HEK293 (cell line): ENCODE results near the gene WDR17.

Experiments
- IKZF3 ChIP-seq: fragments of 450-650 bp; IDR thresholded peaks from 2 replicates; pipeline ENCODE4 v1.5.0; 2018; ENCODE audit warnings: missing biosample characterization, mild to moderate bottlenecking, missing genetic modification characterization, moderate library complexity
- SP2 ChIP-seq: fragments of 450-650 bp; formaldehyde crosslinking; IDR thresholded peaks from 2 replicates; pipeline ENCODE4 v1.5.1; 2016; ENCODE audit warnings: missing biosample characterization, missing genetic modification characterization
- SP3 ChIP-seq: fragments of 450-650 bp; formaldehyde crosslinking; IDR thresholded peaks from 2 replicates; pipeline ENCODE4 v1.5.1; 2016; ENCODE audit warnings: missing biosample characterization, missing genetic modification characterization
- YY2 ChIP-seq: fragments of 450-650 bp; formaldehyde crosslinking; IDR thresholded peaks from 2 replicates; pipeline ENCODE4 v1.5.1; 2016; ENCODE audit warnings: missing biosample characterization, missing genetic modification characterization
- ZBTB17 ChIP-seq: fragments of 450-650 bp; formaldehyde crosslinking; IDR thresholded peaks from 2 replicates; pipeline ENCODE4 v1.5.1; 2016; ENCODE audit warnings: missing biosample characterization, missing genetic modification characterization
- ZEB2 ChIP-seq: fragments of 450-650 bp; formaldehyde crosslinking; IDR thresholded peaks from 2 replicates; pipeline ENCODE4 v1.5.1; 2016; ENCODE audit warnings: missing biosample characterization, missing genetic modification characterization
- ZFHX2 ChIP-seq: fragments of 450-650 bp; formaldehyde crosslinking; conservative IDR thresholded peaks from 2 replicates; pipeline ENCODE4 v1.5.1; 2016; ENCODE audit warnings: missing biosample characterization, missing genetic modification characterization
- ZFP41 ChIP-seq: fragments of 450-650 bp; formaldehyde crosslinking; IDR thresholded peaks from 2 replicates; pipeline ENCODE4 v1.5.1; 2016; ENCODE audit warnings: missing biosample characterization, missing genetic modification characterization, borderline replicate concordance
- ZNF132 ChIP-seq: fragments of 450-650 bp; formaldehyde crosslinking; IDR thresholded peaks from 2 replicates; pipeline ENCODE4 v1.5.1; 2017; ENCODE audit warnings: missing biosample characterization, missing genetic modification characterization, borderline replicate concordance
- ZNF155 ChIP-seq: fragments of 450-650 bp; formaldehyde crosslinking; IDR thresholded peaks from 2 replicates; pipeline ENCODE4 v1.5.1; 2016; ENCODE audit warnings: missing biosample characterization, missing genetic modification characterization
- ZNF169 ChIP-seq: fragments of 450-650 bp; formaldehyde crosslinking; IDR thresholded peaks from 2 replicates; pipeline ENCODE4 v1.5.1; 2016; ENCODE audit warnings: missing biosample characterization, missing genetic modification characterization
- ZNF174 ChIP-seq: fragments of 450-650 bp; formaldehyde crosslinking; IDR thresholded peaks from 2 replicates; pipeline ENCODE4 v1.5.0; 2017; ENCODE audit warnings: missing biosample characterization, mild to moderate bottlenecking, missing genetic modification characterization
- ZNF202 ChIP-seq: fragments of 450-650 bp; formaldehyde crosslinking; IDR thresholded peaks from 2 replicates; pipeline ENCODE4 v1.5.1; 2016; ENCODE audit warnings: missing biosample characterization, missing genetic modification characterization, borderline replicate concordance
- ZNF248 ChIP-seq: fragments of 450-650 bp; formaldehyde crosslinking; IDR thresholded peaks from 2 replicates; pipeline ENCODE4 v1.5.1; 2017; ENCODE audit warnings: missing biosample characterization, missing genetic modification characterization
- ZNF324 ChIP-seq: fragments of 450-650 bp; formaldehyde crosslinking; IDR thresholded peaks from 2 replicates; pipeline ENCODE4 v1.5.1; 2016; ENCODE audit warnings: missing biosample characterization, missing genetic modification characterization
- ZNF391 ChIP-seq: fragments of 450-650 bp; formaldehyde crosslinking; IDR thresholded peaks from 2 replicates; pipeline ENCODE4 v1.5.1; 2016; ENCODE audit warnings: low read depth, missing biosample characterization, missing genetic modification characterization, borderline replicate concordance
- ZNF394 ChIP-seq: fragments of 450-650 bp; formaldehyde crosslinking; IDR thresholded peaks from 2 replicates; pipeline ENCODE4 v1.5.1; 2016; ENCODE audit warnings: missing biosample characterization, missing genetic modification characterization, mild to moderate bottlenecking, moderate library complexity, borderline replicate concordance
- ZNF510 ChIP-seq: fragments of 450-650 bp; formaldehyde crosslinking; IDR thresholded peaks from 2 replicates; pipeline ENCODE4 v1.5.1; 2018; ENCODE audit warnings: mild to moderate bottlenecking, missing genetic modification characterization, missing biosample characterization; ENCODE audit not compliant: insufficient replicate concordance
- ZNF521 ChIP-seq: fragments of 450-650 bp; formaldehyde crosslinking; IDR thresholded peaks from 2 replicates; pipeline ENCODE4 v1.5.1; 2017; ENCODE audit warnings: missing biosample characterization, mild to moderate bottlenecking, missing genetic modification characterization
- ZNF529 ChIP-seq: fragments of 450-650 bp; formaldehyde crosslinking; IDR thresholded peaks from 2 replicates; pipeline ENCODE4 v1.5.1; 2017; ENCODE audit warnings: missing genetic modification characterization, missing biosample characterization; ENCODE audit not compliant: insufficient replicate concordance
- ZNF548 ChIP-seq: fragments of 450-650 bp; formaldehyde crosslinking; IDR thresholded peaks from 2 replicates; pipeline ENCODE4 v1.5.1; 2016; ENCODE audit warnings: missing biosample characterization, missing genetic modification characterization
- ZNF596 ChIP-seq: fragments of 450-650 bp; IDR thresholded peaks from 2 replicates; pipeline ENCODE4 v1.5.0; 2018; ENCODE audit warnings: missing biosample characterization, mild to moderate bottlenecking, missing genetic modification characterization, moderate library complexity
- ZNF600 ChIP-seq: fragments of 450-650 bp; formaldehyde crosslinking; IDR thresholded peaks from 2 replicates; pipeline ENCODE4 v1.5.1; 2016; ENCODE audit warnings: missing biosample characterization, missing genetic modification characterization
- ZNF621 ChIP-seq: fragments of 450-650 bp; formaldehyde crosslinking; IDR thresholded peaks from 2 replicates; pipeline ENCODE4 v1.5.1; 2017; ENCODE audit warnings: missing biosample characterization, missing genetic modification characterization
- ZNF654 ChIP-seq: fragments of 450-650 bp; formaldehyde crosslinking; IDR thresholded peaks from 2 replicates; pipeline ENCODE4 v1.5.1; 2016; ENCODE audit warnings: low read depth, missing biosample characterization, missing genetic modification characterization
- ZNF660 ChIP-seq: fragments of 450-650 bp; IDR thresholded peaks from 2 replicates; pipeline ENCODE4 v1.5.1; 2018; ENCODE audit warnings: missing biosample characterization, mild to moderate bottlenecking, missing genetic modification characterization
- ZNF677 ChIP-seq: fragments of 450-650 bp; IDR thresholded peaks from 2 replicates; pipeline ENCODE4 v1.5.0; 2018; ENCODE audit warnings: missing biosample characterization, mild to moderate bottlenecking, missing genetic modification characterization, moderate library complexity
- TF ChIP-seq, protein P1 (sequence below): fragments of 450-650 bp; formaldehyde crosslinking; IDR thresholded peaks from 2 replicates; pipeline ENCODE4 v1.5.1; 2016; ENCODE audit warnings: missing biosample characterization, missing genetic modification characterization
- TF ChIP-seq, protein P2 (sequence below): IDR thresholded peaks from 2 replicates; pipeline ENCODE4 v1.6.1; 2011; ENCODE audit warnings: mild to moderate bottlenecking, low read depth, low read length, borderline replicate concordance
- TF ChIP-seq, protein P3 (sequence below): sonication (generic); formaldehyde crosslinking; IDR thresholded peaks from 2 replicates; pipeline ENCODE4 v1.8.1; 2022; ENCODE audit warnings: mild to moderate bottlenecking, moderate library complexity, missing genetic modification reagents
- TF ChIP-seq, protein P4 (sequence below): fragments of 450-650 bp; formaldehyde crosslinking; IDR thresholded peaks from 2 replicates; pipeline ENCODE4 v1.5.1; 2016; ENCODE audit warnings: missing biosample characterization, missing genetic modification characterization, borderline replicate concordance
- TF ChIP-seq, protein P5 (sequence below): fragments of 450-650 bp; formaldehyde crosslinking; IDR thresholded peaks from 2 replicates; pipeline ENCODE4 v1.5.1; 2017; ENCODE audit warnings: missing biosample characterization, missing genetic modification characterization

WDR17 gene

DNA sequence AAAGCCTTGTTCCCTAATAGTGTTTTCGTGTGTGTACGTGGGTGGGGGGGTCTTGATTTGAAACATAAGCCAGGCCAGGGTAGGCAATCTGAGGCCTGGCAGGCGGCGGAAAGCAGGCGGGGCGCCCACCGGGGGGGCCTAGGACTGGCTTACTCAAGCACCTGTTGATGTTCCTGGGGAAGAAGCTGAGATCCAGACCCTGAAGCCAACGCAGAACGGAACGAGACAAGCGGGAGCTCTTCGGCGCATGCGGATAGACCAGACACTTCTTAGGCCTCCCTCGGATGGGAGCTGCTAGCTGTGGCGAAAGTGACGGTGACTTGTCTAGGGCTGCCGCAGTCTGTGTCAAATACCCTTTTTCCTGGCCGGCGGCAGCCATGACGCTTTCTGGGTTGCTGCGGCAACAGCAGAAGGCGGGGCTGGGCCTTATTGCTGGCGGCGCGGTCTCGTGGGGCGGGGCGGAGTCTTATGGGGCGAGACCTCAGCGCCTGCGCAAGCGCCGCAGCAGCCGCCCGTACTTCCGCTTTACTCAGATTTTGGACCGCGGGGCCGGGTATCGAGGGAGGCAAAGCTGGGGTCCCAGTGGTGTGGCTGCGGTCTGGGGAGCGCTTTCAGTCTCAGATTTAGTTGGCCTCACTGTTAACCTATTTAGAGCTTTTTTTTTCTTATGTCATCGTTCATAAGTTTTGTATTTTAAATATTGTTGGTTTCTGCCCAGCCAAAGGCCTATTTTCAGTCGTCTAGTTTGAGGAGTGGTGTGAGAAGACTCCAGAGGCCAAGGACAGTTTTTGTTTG is 129.7 kb downstream of the WDR17 start, which contains the start of gene SPATA4 (continued):
- TF ChIP-seq ZNF548 (tag by site-specific recombination): no peak
- no peak for TF ChIP-seq ZNF596 (tag by site-specific recombination)
- TF ChIP-seq ZFHX2 (tag by site-specific recombination): 0 out of 2 replicates have a peak, but pooled peaks have one; percentile 6
- TF ChIP-seq, protein P1, sequence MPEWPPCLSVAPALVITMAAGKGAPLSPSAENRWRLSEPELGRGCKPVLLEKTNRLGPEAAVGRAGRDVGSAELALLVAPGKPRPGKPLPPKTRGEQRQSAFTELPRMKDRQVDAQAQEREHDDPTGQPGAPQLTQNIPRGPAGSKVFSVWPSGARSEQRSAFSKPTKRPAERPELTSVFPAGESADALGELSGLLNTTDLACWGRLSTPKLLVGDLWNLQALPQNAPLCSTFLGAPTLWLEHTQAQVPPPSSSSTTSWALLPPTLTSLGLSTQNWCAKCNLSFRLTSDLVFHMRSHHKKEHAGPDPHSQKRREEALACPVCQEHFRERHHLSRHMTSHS (tag by site-specific recombination): no peak
- TF ChIP-seq, protein P2, sequence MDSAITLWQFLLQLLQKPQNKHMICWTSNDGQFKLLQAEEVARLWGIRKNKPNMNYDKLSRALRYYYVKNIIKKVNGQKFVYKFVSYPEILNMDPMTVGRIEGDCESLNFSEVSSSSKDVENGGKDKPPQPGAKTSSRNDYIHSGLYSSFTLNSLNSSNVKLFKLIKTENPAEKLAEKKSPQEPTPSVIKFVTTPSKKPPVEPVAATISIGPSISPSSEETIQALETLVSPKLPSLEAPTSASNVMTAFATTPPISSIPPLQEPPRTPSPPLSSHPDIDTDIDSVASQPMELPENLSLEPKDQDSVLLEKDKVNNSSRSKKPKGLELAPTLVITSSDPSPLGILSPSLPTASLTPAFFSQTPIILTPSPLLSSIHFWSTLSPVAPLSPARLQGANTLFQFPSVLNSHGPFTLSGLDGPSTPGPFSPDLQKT: no peak
- no peak for TF ChIP-seq ZNF529 (tag by site-specific recombination)
- TF ChIP-seq ZNF654 (tag by site-specific recombination): no peak
- no peak for TF ChIP-seq ZNF202 (tag by site-specific recombination)
- TF ChIP-seq, protein P3, sequence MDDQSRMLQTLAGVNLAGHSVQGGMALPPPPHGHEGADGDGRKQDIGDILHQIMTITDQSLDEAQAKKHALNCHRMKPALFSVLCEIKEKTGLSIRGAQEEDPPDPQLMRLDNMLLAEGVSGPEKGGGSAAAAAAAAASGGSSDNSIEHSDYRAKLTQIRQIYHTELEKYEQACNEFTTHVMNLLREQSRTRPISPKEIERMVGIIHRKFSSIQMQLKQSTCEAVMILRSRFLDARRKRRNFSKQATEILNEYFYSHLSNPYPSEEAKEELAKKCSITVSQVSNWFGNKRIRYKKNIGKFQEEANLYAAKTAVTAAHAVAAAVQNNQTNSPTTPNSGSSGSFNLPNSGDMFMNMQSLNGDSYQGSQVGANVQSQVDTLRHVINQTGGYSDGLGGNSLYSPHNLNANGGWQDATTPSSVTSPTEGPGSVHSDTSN (CRISPR knock-in tag): no peak
- no peak for TF ChIP-seq ZNF155 (tag by site-specific recombination)
- TF ChIP-seq, protein P4, sequence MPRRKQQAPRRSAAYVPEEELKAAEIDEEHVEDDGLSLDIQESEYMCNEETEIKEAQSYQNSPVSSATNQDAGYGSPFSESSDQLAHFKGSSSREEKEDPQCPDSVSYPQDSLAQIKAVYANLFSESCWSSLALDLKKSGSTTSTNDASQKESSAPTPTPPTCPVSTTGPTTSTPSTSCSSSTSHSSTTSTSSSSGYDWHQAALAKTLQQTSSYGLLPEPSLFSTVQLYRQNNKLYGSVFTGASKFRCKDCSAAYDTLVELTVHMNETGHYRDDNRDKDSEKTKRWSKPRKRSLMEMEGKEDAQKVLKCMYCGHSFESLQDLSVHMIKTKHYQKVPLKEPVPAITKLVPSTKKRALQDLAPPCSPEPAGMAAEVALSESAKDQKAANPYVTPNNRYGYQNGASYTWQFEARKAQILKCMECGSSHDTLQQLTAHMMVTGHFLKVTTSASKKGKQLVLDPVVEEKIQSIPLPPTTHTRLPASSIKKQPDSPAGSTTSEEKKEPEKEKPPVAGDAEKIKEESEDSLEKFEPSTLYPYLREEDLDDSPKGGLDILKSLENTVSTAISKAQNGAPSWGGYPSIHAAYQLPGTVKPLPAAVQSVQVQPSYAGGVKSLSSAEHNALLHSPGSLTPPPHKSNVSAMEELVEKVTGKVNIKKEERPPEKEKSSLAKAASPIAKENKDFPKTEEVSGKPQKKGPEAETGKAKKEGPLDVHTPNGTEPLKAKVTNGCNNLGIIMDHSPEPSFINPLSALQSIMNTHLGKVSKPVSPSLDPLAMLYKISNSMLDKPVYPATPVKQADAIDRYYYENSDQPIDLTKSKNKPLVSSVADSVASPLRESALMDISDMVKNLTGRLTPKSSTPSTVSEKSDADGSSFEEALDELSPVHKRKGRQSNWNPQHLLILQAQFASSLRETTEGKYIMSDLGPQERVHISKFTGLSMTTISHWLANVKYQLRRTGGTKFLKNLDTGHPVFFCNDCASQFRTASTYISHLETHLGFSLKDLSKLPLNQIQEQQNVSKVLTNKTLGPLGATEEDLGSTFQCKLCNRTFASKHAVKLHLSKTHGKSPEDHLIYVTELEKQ (tag by site-specific recombination): peak; percentile 12; the same call in 1 of the 2 replicates
- TF ChIP-seq ZNF324: no peak
- TF ChIP-seq IKZF3 (tag by site-specific recombination): no peak
- no peak for TF ChIP-seq ZNF521 (tag by site-specific recombination)
- peak; percentile 54 for TF ChIP-seq SP2 (tag by site-specific recombination)
- no peak for TF ChIP-seq ZNF677
- no peak for TF ChIP-seq ZNF391 (tag by site-specific recombination)
- peak; percentile 78 for TF ChIP-seq ZNF394 (tag by site-specific recombination)
- TF ChIP-seq ZNF660: no peak
- no peak for TF ChIP-seq ZNF132 (tag by site-specific recombination)
- TF ChIP-seq ZNF510 (tag by site-specific recombination): no peak
- peak; percentile 45; the same call in 1 of the 2 replicates for TF ChIP-seq SP3 (tag by site-specific recombination)
- no peak for TF ChIP-seq ZNF248 (tag by site-specific recombination)
- TF ChIP-seq ZNF169 (tag by site-specific recombination): no peak
- TF ChIP-seq ZBTB17 (tag by site-specific recombination): peak; percentile 93
- TF ChIP-seq ZFP41 (tag by site-specific recombination): no peak
- TF ChIP-seq, protein P5, sequence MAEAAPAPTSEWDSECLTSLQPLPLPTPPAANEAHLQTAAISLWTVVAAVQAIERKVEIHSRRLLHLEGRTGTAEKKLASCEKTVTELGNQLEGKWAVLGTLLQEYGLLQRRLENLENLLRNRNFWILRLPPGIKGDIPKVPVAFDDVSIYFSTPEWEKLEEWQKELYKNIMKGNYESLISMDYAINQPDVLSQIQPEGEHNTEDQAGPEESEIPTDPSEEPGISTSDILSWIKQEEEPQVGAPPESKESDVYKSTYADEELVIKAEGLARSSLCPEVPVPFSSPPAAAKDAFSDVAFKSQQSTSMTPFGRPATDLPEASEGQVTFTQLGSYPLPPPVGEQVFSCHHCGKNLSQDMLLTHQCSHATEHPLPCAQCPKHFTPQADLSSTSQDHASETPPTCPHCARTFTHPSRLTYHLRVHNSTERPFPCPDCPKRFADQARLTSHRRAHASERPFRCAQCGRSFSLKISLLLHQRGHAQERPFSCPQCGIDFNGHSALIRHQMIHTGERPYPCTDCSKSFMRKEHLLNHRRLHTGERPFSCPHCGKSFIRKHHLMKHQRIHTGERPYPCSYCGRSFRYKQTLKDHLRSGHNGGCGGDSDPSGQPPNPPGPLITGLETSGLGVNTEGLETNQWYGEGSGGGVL (tag by site-specific recombination): peak; percentile 52
- no peak for TF ChIP-seq ZNF621
- peak; percentile 36; the same call in 1 of the 2 replicates for TF ChIP-seq ZEB2 (tag by site-specific recombination)
- TF ChIP-seq YY2: peak; percentile 60; the same call in 1 of the 2 replicates
- TF ChIP-seq ZNF174 (tag by site-specific recombination): no peak
- TF ChIP-seq ZNF600 (tag by site-specific recombination): peak; percentile 95
